ENCODE data around the gene BMP5.

The BMP5 gene

DNA sequence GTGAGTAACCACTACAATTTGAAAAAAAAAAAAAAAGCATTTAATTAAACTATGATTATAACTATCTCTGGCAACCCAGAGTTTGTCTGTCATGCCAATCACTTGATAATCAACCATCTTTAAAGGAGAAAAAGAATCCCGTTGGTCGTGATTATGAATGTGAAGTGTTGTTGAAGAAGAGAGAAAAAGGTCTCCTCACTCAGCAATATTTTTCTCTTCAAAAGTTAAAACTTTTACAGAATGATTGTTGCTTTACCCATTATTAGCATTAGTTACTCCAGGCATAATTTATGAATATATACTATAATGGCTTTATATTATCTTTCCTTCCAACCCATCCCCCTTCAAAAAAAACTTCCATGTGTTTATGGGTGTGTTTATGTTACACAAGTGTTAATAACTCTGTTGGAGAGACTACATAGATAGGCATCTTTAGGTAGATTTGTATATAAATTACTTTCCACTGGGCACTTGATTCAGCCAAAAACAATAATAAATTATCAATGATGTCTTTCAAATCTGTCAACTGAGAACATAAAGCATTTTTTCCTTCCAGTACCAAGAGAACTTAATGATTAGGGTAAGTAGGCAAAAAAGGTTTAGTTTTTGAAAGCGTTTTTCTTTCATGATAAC lies 5.1 kb downstream of the BMP5 start:
- DNase-seq, result no peak

GRCh38 chr6:55869674-55870073 lies 5.7 kb downstream of the BMP5 start:
- no peak for DNase-seq

DNA sequence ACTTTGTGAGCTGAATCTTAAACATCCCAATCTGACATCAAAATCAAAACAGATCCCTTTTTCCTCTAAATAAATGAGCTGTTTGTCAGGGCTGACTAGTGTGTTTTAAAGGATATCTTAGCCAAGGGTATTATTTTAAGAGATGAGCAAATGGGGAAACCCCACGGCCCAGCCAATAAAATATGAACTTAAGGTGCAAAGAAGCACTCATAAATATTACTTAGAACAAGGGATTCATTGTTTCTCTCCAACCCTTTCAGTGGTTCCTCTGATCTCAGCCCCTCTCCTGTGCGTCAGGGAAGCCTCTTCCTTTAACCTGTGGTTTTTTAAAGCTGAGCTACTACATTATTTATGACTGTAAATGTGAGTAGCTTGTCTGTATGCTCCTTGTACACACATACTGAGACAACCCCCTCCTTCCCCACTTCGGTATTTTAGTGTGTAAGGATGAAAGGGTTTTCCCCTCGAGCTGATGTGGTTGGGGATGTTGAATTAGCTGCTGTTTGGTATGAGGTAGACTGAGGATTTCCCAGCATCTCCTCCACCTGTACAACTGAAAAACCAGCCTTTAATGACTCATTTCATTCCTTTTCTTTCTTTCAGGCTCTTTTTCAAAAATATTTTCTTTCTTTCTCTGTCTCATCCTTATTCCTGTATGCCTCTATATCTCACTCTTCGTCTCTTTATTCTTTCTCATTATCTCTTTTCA lies 6.5 kb downstream of the BMP5 start:
- no peak for DNase-seq

- no peak for DNase-seq
These were observed 7.2 kb downstream of the BMP5 start for GRCh38 chr6:55868176-55868575.

DNA sequence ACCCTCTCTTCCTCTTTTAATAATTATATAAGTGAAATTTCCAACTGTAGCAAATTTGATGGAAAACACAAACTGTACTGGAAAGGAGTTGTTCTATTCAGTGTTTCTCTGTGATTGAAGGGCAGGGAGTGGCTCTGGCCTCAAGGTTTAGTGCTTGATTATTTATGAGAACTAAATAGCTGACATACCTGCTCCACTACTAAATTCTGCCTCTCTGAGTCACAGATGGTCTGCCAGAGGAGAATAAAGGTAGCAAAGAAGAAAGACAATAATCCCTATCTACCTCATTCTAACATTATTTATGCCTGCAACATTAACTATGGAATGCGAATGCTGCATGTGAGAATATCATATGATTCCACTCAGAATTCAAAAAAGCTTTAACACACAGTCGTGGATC lies 9.3 kb downstream of the BMP5 start:
- DNase-seq, result no peak

- DNase-seq, result no peak
These were observed 22.1 kb downstream of the BMP5 start for GRCh38 chr6:55853008-55854001.

GRCh38 chr6:55841341-55841740 lies 34.0 kb downstream of the BMP5 start:
- DNase-seq, result no peak

- DNase-seq, result no peak
These were observed 36.3 kb downstream of the BMP5 start for GRCh38 chr6:55839080-55839479.

- no peak for DNase-seq
These were observed 38.4 kb downstream of the BMP5 start for GRCh38 chr6:55836945-55837344.

GRCh38 chr6:55836481-55836880 lies 38.9 kb downstream of the BMP5 start:
- no peak for DNase-seq

DNA sequence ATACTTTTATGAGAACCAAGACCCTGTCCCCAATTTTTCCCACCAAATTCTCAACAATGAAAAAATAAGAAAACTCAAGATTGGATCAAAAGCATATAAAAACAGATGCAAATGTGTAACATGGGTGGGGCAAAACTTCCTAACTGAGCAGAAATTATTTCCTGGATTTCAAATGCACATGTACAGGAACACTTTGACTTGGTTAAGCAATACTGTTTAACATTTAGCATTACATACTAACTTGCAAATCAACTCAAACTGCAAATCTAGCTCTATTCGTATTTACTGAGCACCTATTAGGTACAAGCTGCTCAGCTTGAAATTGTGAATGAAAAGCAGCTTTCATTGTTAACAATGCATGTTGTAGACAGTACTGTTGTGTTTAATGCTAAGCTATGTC lies 40.2 kb downstream of the BMP5 start:
- no peak for DNase-seq

GRCh38 chr6:55833284-55833683 lies 42.1 kb downstream of the BMP5 start:
- no peak for DNase-seq

DNA sequence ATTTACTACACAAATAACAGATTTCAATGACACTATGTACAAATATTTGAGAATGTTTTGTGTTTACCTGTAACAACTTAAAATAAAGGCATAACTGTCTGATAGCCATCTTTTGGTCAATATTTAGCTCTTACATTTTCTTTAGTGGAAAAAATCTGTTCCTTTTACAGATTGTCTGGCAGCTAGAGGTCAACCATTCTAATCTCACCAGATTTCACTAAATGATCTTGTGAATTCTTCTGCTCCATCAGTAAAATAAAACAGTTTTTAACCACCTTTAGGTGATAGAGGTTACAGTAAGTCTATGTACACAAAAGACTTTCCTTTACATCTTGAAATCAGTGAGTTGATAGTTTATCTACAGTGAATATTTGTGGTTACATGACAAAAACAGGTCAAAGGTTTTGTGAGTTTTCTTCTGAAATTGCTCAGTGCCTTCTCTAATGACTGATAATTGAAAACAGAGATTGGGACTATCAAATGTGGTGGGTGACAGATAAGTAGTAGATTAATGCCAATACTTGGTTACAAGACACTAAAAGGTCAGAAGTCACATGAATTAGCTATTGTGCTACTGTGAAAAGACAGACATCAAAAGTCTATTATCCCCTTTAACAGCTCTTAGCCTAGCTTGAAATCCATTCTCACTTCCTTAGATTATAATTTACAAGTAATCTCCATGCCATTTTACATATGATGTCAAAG lies 47.4 kb downstream of the BMP5 start:
- no peak for DNase-seq

- no peak for DNase-seq
These were observed 48.4 kb downstream of the BMP5 start for GRCh38 chr6:55826941-55827340.

GRCh38 chr6:55825402-55826051 lies 49.9 kb downstream of the BMP5 start:
- DNase-seq, result no peak

- no peak for DNase-seq
These were observed 52.6 kb downstream of the BMP5 start for GRCh38 chr6:55822815-55823214.

GRCh38 chr6:55822005-55822404 lies 53.4 kb downstream of the BMP5 start:
- DNase-seq, result no peak

GRCh38 chr6:55820696-55821095 lies 54.7 kb downstream of the BMP5 start:
- no peak for DNase-seq

- DNase-seq, result no peak
These were observed 55.6 kb downstream of the BMP5 start for GRCh38 chr6:55819811-55820210.

GRCh38 chr6:55818482-55818881 lies 56.9 kb downstream of the BMP5 start:
- no peak for DNase-seq

DNA sequence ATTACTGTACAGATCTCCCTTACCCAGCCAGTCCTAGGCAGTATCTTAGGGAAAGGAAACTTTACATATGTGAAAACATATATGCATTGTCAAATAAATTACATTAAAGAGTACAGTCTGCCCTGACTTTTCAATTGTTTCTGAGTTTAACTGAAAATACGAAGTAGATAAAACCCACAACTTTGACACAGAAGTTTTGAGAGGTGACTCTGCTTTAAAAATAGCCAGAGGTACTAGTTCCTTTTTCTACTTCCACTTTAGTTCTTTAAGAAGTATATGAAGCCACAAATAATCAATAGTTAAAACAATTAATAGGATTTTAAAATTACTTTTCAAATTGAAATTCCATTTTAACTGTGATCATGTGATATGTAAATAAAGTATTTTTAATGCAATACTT lies 62.9 kb downstream of the BMP5 start:
- DNase-seq, result no peak

DNA sequence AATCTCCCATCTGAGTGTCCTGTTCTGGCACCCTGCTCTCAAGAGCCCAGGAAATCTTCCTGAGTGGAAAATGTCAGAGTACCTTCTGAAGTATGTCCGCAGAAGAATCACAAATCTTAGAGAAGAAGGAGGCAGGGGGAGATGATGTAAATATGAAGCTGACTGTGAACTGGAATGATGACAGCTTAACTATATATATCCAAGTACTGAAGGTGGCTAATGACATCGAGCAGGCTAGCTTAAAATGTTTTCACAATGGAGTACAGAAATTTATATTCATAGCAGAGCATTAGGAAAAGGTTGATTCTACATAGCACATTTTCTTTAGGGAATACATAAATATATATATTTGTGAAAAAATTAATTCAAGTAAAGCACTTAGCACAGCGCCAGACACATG lies 64.3 kb downstream of the BMP5 start:
- DNase-seq, result no peak

- no peak for DNase-seq
These were observed 73.1 kb downstream of the BMP5 start for GRCh38 chr6:55802259-55802658.
